Measurements from ENCODE around the gene GRID1.

Gene GRID1

GRCh38 chr10:85594239-85594638 lies 772.4 kb downstream of the GRID1 start:
- POLR2A ChIA-PET = no interaction called here
- CTCF ChIA-PET = interaction anchor here (0.6 to 0.8 kb wide), 2 partner anchors 819 to 981 kb away, joined by 3 to 5 read pairs; no protein-coding TSS in a partner anchor
- TF ChIP-seq REPIN1 (tag by site-specific recombination; IDR thresholded peaks at IDR 0.05; ENCODE audit: low read depth) (no peak), ZSCAN30 (tag by site-specific recombination; IDR thresholded peaks at IDR 0.05) (no peak)
- Histone ChIP-seq H3K4me3 (ENCODE audit: low read depth, low read length) (no peak overlapping the region), H3K4me1 (ENCODE audit: control insufficient read depth, insufficient read depth, low read length) (no peaks in the 10 kb centered on the region), H3K36me3 (ENCODE audit: control insufficient read depth in 2 of 2, insufficient read depth in 1 of 2, low read length in 2 of 2) (no peaks in the 10 kb centered on the region), H3K9me3 (ENCODE audit: control insufficient read depth, insufficient read depth, low read depth, low read length) (no peaks in the 10 kb centered on the region), H3K27ac (ENCODE audit: extremely low read depth, low read depth, low read length) (no peak overlapping the region)

GRCh38 chr10:85593226-85593772 lies 773.3 kb downstream of the GRID1 start:
- CTCF ChIA-PET = interaction anchor here (0.6 to 0.7 kb wide), 3 partner anchors 81 to 847 kb away, joined by 3 read pairs; no protein-coding TSS in a partner anchor
- Histone ChIP-seq H3K4me1 (ENCODE audit: control insufficient read depth, insufficient read depth, low read length) (no peaks in the 10 kb centered on the region), H3K4me3 (ENCODE audit: low read depth, low read length) (no peak overlapping the region), H3K36me3 (ENCODE audit: control insufficient read depth in 2 of 2, insufficient read depth in 1 of 2, low read length in 2 of 2) (no peaks in the 10 kb centered on the region), H3K9me3 (ENCODE audit: control insufficient read depth, insufficient read depth, low read depth, low read length) (no peaks in the 10 kb centered on the region), H3K27ac (ENCODE audit: extremely low read depth, low read depth, low read length) (no peak overlapping the region)
- TF ChIP-seq ZNF248 (tag by site-specific recombination; IDR thresholded peaks at IDR 0.05) (no peak), PRDM10 (tag by site-specific recombination; IDR thresholded peaks at IDR 0.05) (no peak), ZBTB8A (tag by site-specific recombination; IDR thresholded peaks at IDR 0.05) (no peak), ZNF560 (tag by site-specific recombination; IDR thresholded peaks at IDR 0.05; ENCODE audit: borderline replicate concordance) (no peak), KLF10 (tag by site-specific recombination; IDR thresholded peaks at IDR 0.05) (no peak), ZXDB (tag by site-specific recombination; IDR thresholded peaks at IDR 0.05) (no peak), ZNF571 (tag by site-specific recombination; IDR thresholded peaks at IDR 0.05) (no peak), ZFP69B (tag by site-specific recombination; IDR thresholded peaks at IDR 0.05) (no peak), ZNF791 (tag by site-specific recombination; IDR thresholded peaks at IDR 0.05) (no peak), ZNF433 (tag by site-specific recombination; IDR thresholded peaks at IDR 0.05; ENCODE audit: low read depth) (no peak), ZBTB10 (tag by site-specific recombination; IDR thresholded peaks at IDR 0.05) (no peak), ZNF121 (tag by site-specific recombination; IDR thresholded peaks at IDR 0.05) (no peak), ZNF280D (tag by site-specific recombination; IDR thresholded peaks at IDR 0.05) (no peak), ZBTB17 (tag by site-specific recombination; IDR thresholded peaks at IDR 0.05) (no peak), ZFP37 (tag by site-specific recombination; IDR thresholded peaks at IDR 0.05) (no peak), ZNF350 (tag by site-specific recombination; IDR thresholded peaks at IDR 0.05) (no peak)
- POLR2A ChIA-PET = no interaction called here
